IMR-90 (cell line): ENCODE data around the gene ALK. TPM values are rescaled to one million over a fixed set of nuclear protein-coding genes. Genes with fewer than 3 reads are reported as not detected.

Experiments
- ATAC-seq: fragments of 200-7000 bp; cut with Tn5 transposase; 2 replicates; pipeline ENCODE4 v1.9.1; 2020; ENCODE audit warnings: low read depth, mild to moderate bottlenecking, moderate library complexity
- BruUV-seq: library from RNA; stranded (reverse); fragments of 400-500 nt; replicated peaks from 2 replicates; lab custom pipeline; 2021; lab: Mats Ljungman, UMichigan
- CTCF ChIA-PET: fragments of 300-600 bp; formaldehyde crosslinking; extraction: SDS; loops from one replicate; lab custom pipeline; 2021; ENCODE audit warnings: antibody characterized with exemption; lab: Yijun Ruan, JAX
- POLR2A ChIA-PET: fragments of 300-600 bp; sonication (Branson Sonifier 250); formaldehyde crosslinking; loops from one replicate; lab custom pipeline; 2022; ENCODE audit warnings: antibody characterized with exemption; ENCODE audit not compliant: unreplicated experiment; lab: Charles Lee
- DNase-seq: peaks from one replicate; pipeline ENCODE4 v3.0.0; 2013
- H2AFZ ChIP-seq: replicated peaks from 2 replicates; pipeline ENCODE3; 2013; ENCODE audit warnings: low read length, mild to moderate bottlenecking; ENCODE audit not compliant: poor library complexity
- H2AK5ac ChIP-seq: 2 replicates; pipeline ENCODE4 v1.6.1; 2013; ENCODE audit warnings: low read depth, low read length, inconsistent platforms
- H2AK9ac ChIP-seq: replicated peaks from 2 replicates; pipeline ENCODE3; 2013; ENCODE audit warnings: mild to moderate bottlenecking, low read depth, low read length, moderate library complexity; ENCODE audit not compliant: poor library complexity
- H2BK120ac ChIP-seq: 2 replicates; pipeline ENCODE4 v1.6.1; 2013; ENCODE audit warnings: low read depth, low read length, inconsistent platforms
- H2BK15ac ChIP-seq: 3 replicates; pipeline ENCODE4 v1.6.1; 2013; ENCODE audit warnings: low read depth, low read length, inconsistent platforms
- H2BK20ac ChIP-seq: 2 replicates; pipeline ENCODE4 v1.6.1; 2013; ENCODE audit warnings: low read depth, mild to moderate bottlenecking, inconsistent platforms, low read length, moderate library complexity
- H2BK5ac ChIP-seq: 2 replicates; pipeline ENCODE4 v1.6.1; 2013; ENCODE audit warnings: mild to moderate bottlenecking, low read depth, low read length, inconsistent platforms; ENCODE audit not compliant: poor library complexity, severe bottlenecking
- H3K14ac ChIP-seq: replicated peaks from 2 replicates; pipeline ENCODE4 v1.6.1; 2013; ENCODE audit warnings: low read depth, low read length, inconsistent platforms
- H3K18ac ChIP-seq: 2 replicates; pipeline ENCODE4 v1.6.1; 2013; ENCODE audit warnings: low read depth, low read length, control low read depth
- H3K23ac ChIP-seq: 2 replicates; pipeline ENCODE4 v1.6.1; 2013; ENCODE audit warnings: low read depth, low read length, inconsistent platforms
- H3K27ac ChIP-seq: 2 replicates; pipeline ENCODE4 v1.5.1; 2013; ENCODE audit warnings: mild to moderate bottlenecking, control low read depth, low read length; ENCODE audit not compliant: insufficient read depth
- H3K27me3 ChIP-seq: 2 replicates; pipeline ENCODE4 v1.6.1; 2013; ENCODE audit warnings: low read length; ENCODE audit not compliant: control insufficient read depth, insufficient read depth
- H3K36me3 ChIP-seq: 2 replicates; pipeline ENCODE4 v1.6.1; 2013; ENCODE audit warnings: low read length, mixed read lengths; ENCODE audit not compliant: control insufficient read depth, insufficient read depth
- H3K4ac ChIP-seq: 2 replicates; pipeline ENCODE4 v1.6.1; 2013; ENCODE audit warnings: low read depth, low read length, inconsistent platforms
- H3K4me1 ChIP-seq: 2 replicates; pipeline ENCODE4 v1.6.1; 2013; ENCODE audit warnings: low read length, mixed read lengths; ENCODE audit not compliant: control insufficient read depth, insufficient read depth
- H3K4me2 ChIP-seq: 2 replicates; pipeline ENCODE4 v1.6.1; 2013; ENCODE audit warnings: low read depth, mild to moderate bottlenecking, control low read depth, low read length, moderate library complexity
- H3K4me3 ChIP-seq: 2 replicates; pipeline ENCODE4 v1.5.1; 2013; ENCODE audit warnings: low read depth, mild to moderate bottlenecking, control low read depth, low read length, moderate library complexity; ENCODE audit not compliant: insufficient read depth
- H3K56ac ChIP-seq: 2 replicates; pipeline ENCODE4 v1.6.1; 2013; ENCODE audit warnings: low read length, inconsistent platforms; ENCODE audit not compliant: insufficient read depth; ENCODE audit errors: extremely low read depth
- H3K79me1 ChIP-seq, 2 experiments: 2 replicates each; pipeline ENCODE4 v1.6.1; 2013; ENCODE audit warnings: low read length in 2 of 2, inconsistent platforms in 1 of 2, low read depth in 1 of 2
- H3K9ac ChIP-seq: 2 replicates; pipeline ENCODE4 v1.6.1; 2013; ENCODE audit warnings: low read depth, low read length, control low read depth
- H3K9me1 ChIP-seq: 2 replicates; pipeline ENCODE4 v1.6.1; 2013; ENCODE audit warnings: low read length, inconsistent platforms; ENCODE audit not compliant: insufficient read depth
- H3K9me3 ChIP-seq: 2 replicates; pipeline ENCODE4 v1.6.1; 2013; ENCODE audit warnings: low read length; ENCODE audit not compliant: control insufficient read depth, insufficient read depth
- H4K20me1 ChIP-seq: 2 replicates; pipeline ENCODE4 v1.6.1; 2013; ENCODE audit warnings: low read length, inconsistent platforms; ENCODE audit not compliant: insufficient read depth
- H4K5ac ChIP-seq: 2 replicates; pipeline ENCODE4 v1.6.1; 2013; ENCODE audit warnings: mild to moderate bottlenecking, low read depth, low read length, control low read depth
- H4K8ac ChIP-seq, 2 experiments: 2 replicates each; pipeline ENCODE4 v1.6.1; 2013; ENCODE audit warnings: low read depth in 2 of 2, low read length in 2 of 2, control low read depth in 1 of 2, inconsistent platforms in 1 of 2
- H4K91ac ChIP-seq: 2 replicates; pipeline ENCODE4 v1.6.1; 2013; ENCODE audit warnings: low read depth, low read length, inconsistent platforms; ENCODE audit not compliant: insufficient read depth
- CEBPB ChIP-seq: IDR thresholded peaks from 2 replicates; pipeline ENCODE4 v1.6.1; 2012; ENCODE audit warnings: low read depth, low read length, improper control_type of control experiment
- CHD1 ChIP-seq: IDR thresholded peaks from 2 replicates; pipeline ENCODE4 v1.6.1; 2012; ENCODE audit warnings: low read depth, low read length, improper control_type of control experiment
- FOS ChIP-seq: fragments of 150-350 bp; IDR thresholded peaks from 2 replicates; pipeline ENCODE4 v1.6.1; 2016; ENCODE audit warnings: low read depth, low read length
- MAFK ChIP-seq: IDR thresholded peaks from 2 replicates; pipeline ENCODE4 v1.6.1; 2012; ENCODE audit warnings: low read depth, low read length, improper control_type of control experiment
- MXI1 ChIP-seq: IDR thresholded peaks from 2 replicates; pipeline ENCODE4 v1.6.1; 2012; ENCODE audit warnings: low read depth, mild to moderate bottlenecking, low read length, moderate library complexity, borderline replicate concordance
- POLR2A ChIP-seq: IDR thresholded peaks from 2 replicates; pipeline ENCODE4 v1.6.1; 2012; ENCODE audit warnings: mild to moderate bottlenecking, low read depth, low read length
- RAD21 ChIP-seq: IDR thresholded peaks from 2 replicates; pipeline ENCODE4 v1.6.1; 2012; ENCODE audit warnings: low read length, improper control_type of control experiment
- RFX5 ChIP-seq: IDR thresholded peaks from 2 replicates; pipeline ENCODE4 v1.8.0; 2012; ENCODE audit warnings: low read depth, mild to moderate bottlenecking, low read length, moderate library complexity
- SMC3 ChIP-seq: fragments of 150-350 bp; IDR thresholded peaks from 2 replicates; pipeline ENCODE4 v1.6.1; 2016; ENCODE audit warnings: low read depth, mild to moderate bottlenecking, antibody characterized with exemption, low read length, moderate library complexity
- WGBS, 2 experiments: methylation state at CpG; one replicate each; pipeline versions ENCODE4 v1.1.5 to v1.1.7; 2013; ENCODE audit warnings: missing lambda C conversion rate in 2 of 2; ENCODE audit not compliant: insufficient read length in 1 of 2; ENCODE audit errors: extremely low coverage in 2 of 2; 5-methylcytosine and 5-hydroxymethylcytosine counted together
- dilution Hi-C: fragments of 300-500 bp; cut with HindIII; formaldehyde crosslinking; loops from one replicate; pipeline ENCODE4 v1.14.3; 2018; ENCODE audit warnings: low sequenced_read_pairs; ENCODE audit not compliant: unreplicated experiment
- in situ Hi-C: fragments of 300-500 bp; cut with MboI; formaldehyde crosslinking; loops from 3 replicates; pipeline ENCODE4 v1.14.3; 2019; ENCODE audit warnings: low sequenced_read_pairs, inconsistent platforms, mixed read lengths
- intact Hi-C: fragments of 100-400 bp; cut with micrococcal nuclease; formaldehyde crosslinking; loops from 2 replicates; pipeline ENCODE4 v1.10.0; 2022
- polyA plus RNA-seq, 3 experiments: library from polyadenylated mRNA; depleted of rRNA; stranded (reverse); fragments of >200 nt; gene quantifications; 2 replicates each; pipeline ENCODE4 v1.2.3, GENCODE V29; 2012; ENCODE audit warnings: low replicate concordance in 1 of 3
- total RNA-seq: library from RNA; depleted of rRNA; stranded (reverse); fragments of >200 nt; gene quantifications from 2 replicates; pipeline ENCODE4 v1.2.3, GENCODE V29; 2012
- TF ChIP-seq, protein P1 (sequence below): fragments of 150-350 bp; IDR thresholded peaks from 2 replicates; pipeline ENCODE4 v1.6.1; 2016; ENCODE audit warnings: low read depth, mild to moderate bottlenecking, low read length, moderate library complexity, borderline replicate concordance

The ALK gene
- total and polyA plus RNA-seq, 2 of the 4 experiments (the other 2 are of a cell fraction): not detected

- TF ChIP-seq POLR2A: no peak
- no peak for TF ChIP-seq RFX5
- no peak for TF ChIP-seq RAD21
- TF ChIP-seq FOS: no peak
- TF ChIP-seq CHD1: no peak
- no peak for TF ChIP-seq MAFK
- TF ChIP-seq, protein P1, sequence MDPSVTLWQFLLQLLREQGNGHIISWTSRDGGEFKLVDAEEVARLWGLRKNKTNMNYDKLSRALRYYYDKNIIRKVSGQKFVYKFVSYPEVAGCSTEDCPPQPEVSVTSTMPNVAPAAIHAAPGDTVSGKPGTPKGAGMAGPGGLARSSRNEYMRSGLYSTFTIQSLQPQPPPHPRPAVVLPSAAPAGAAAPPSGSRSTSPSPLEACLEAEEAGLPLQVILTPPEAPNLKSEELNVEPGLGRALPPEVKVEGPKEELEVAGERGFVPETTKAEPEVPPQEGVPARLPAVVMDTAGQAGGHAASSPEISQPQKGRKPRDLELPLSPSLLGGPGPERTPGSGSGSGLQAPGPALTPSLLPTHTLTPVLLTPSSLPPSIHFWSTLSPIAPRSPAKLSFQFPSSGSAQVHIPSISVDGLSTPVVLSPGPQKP: no peak
- no peak for TF ChIP-seq CEBPB
- TF ChIP-seq SMC3: no peak
- no peak for TF ChIP-seq MXI1
- H3K79me1 ChIP-seq: no peaks in the 10 kb centered on the region
- no peak overlapping the region for H3K56ac ChIP-seq
- H3K4ac ChIP-seq: no peak overlapping the region
- CTCF ChIA-PET: no interaction called here
- H4K20me1 ChIP-seq: no peaks in the 10 kb centered on the region
- no peak overlapping the region for H3K4me2 ChIP-seq
- H2BK5ac ChIP-seq: no peak overlapping the region
- no peak overlapping the region for H3K27ac ChIP-seq
- H2AFZ ChIP-seq: no peak overlapping the region
- intact Hi-C loops: no loop called here
- no peak overlapping the region for H2BK120ac ChIP-seq
- H3K23ac ChIP-seq: no peak overlapping the region
- dilution Hi-C loops: no loop called here
- no TSS peak for BruUV-seq
- H3K9me3 ChIP-seq: no peaks in the 10 kb centered on the region
- no peak overlapping the region for H2AK9ac ChIP-seq
- H3K9ac ChIP-seq: no peak overlapping the region
- peaks cover 11% of the 10 kb centered on the region for H3K27me3 ChIP-seq
- no peak for DNase-seq
- no peaks in the 10 kb centered on the region for H3K4me1 ChIP-seq
- H4K8ac ChIP-seq: no peak overlapping the region
- H4K5ac ChIP-seq: no peak overlapping the region
- H3K18ac ChIP-seq: no peak overlapping the region
- WGBS, 2 experiments: no CpG with 5 or more reads among the region's 1 CpG
- POLR2A ChIA-PET: no interaction called here
- no peak overlapping the region for H2BK20ac ChIP-seq
- H3K14ac ChIP-seq: no peak overlapping the region
- H4K91ac ChIP-seq: no peak overlapping the region
- no peaks in the 10 kb centered on the region for H3K36me3 ChIP-seq
- no peak overlapping the region for H2BK15ac ChIP-seq
- no peak for ATAC-seq
- no peak overlapping the region for H3K4me3 ChIP-seq
- H3K9me1 ChIP-seq: no peaks in the 10 kb centered on the region
- no peak overlapping the region for H2AK5ac ChIP-seq
- in situ Hi-C loops: no loop called here
These were observed 527.7 kb downstream of the ALK start for GRCh38 chr2:29393676-29394075.
